ENCODE data around the gene ZC3H12A. TPM values are rescaled to one million over a fixed set of nuclear protein-coding genes. Genes with fewer than 3 reads are reported as not detected.

ZC3H12A gene
- total RNA-seq, 1 donor from 2014 or later: 12.8 TPM

DNA sequence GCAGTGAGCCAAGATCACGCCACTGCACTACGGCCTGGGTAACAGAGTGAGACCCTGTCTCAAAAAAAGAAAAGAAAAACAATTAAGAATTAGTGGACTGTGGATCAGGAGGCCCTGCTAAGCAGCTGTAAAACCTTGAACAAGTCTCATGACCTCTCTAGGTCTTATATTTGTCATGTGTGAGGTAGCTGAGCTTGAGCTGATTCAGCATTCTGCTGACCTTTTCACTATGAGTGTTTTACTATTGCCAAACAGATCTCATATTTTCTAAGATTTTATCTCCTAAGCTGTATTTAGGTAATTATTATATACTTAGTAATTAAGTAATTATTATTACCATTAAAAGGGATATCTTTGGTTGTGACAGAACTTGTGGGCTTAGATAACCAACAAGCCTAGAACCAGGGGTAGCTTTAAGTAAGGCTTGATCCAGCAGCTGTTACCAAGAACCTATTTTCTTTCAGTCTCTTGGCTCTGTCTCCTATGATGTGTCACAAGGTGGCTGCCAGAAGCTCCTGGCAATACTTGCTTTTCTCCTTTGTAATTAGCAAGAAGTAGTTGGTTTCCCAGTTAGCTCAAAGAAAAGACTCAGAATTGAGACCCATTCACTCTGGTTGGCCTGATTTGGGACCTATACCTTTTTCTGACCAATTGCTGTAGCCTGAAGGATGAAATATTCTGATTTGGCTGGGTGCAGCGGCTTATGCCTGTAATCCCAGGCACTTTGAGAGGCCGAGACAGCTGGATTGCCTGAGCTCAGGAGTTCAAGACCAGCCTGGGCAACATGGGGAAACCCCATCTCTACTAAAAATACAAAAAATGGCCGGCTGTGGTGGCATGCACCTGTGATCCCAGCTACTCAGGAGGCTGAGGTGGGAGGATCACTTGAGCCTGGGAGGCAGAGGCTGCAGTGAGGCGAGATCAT, 8.5 kb upstream of the ZC3H12A start:
- intact Hi-C loops (cut with DNase I): no loop called here
- ATAC-seq (no peak), DNase-seq (no peak)
- Histone ChIP-seq H3K4me3 (no peak overlapping the region), H3K27ac (no peak overlapping the region), H3K9me3 (no peaks in the 10 kb centered on the region), H3K27me3 (ENCODE audit: low read depth) (no peaks in the 10 kb centered on the region), H3K4me1 (peaks cover 10% of the 10 kb centered on the region), H3K36me3 (no peaks in the 10 kb centered on the region)
- no peak for TF ChIP-seq CTCF (IDR thresholded peaks at IDR 0.05)

GRCh38 chr1:37468037-37468436, 6.3 kb upstream of the ZC3H12A start:
- H3K27ac ChIP-seq: no peak overlapping the region
- DNase-seq (no peak), ATAC-seq (no peak)
- peaks cover 32% of the 10 kb centered on the region for H3K4me1 ChIP-seq
- H3K36me3 ChIP-seq: no peaks in the 10 kb centered on the region
- no peaks in the 10 kb centered on the region for H3K9me3 ChIP-seq
- H3K4me3 ChIP-seq: no peak overlapping the region
- TF ChIP-seq CTCF (IDR thresholded peaks at IDR 0.05): no peak
- intact Hi-C loops (cut with DNase I): no loop called here
- no peaks in the 10 kb centered on the region for H3K27me3 ChIP-seq (ENCODE audit: low read depth)

DNA sequence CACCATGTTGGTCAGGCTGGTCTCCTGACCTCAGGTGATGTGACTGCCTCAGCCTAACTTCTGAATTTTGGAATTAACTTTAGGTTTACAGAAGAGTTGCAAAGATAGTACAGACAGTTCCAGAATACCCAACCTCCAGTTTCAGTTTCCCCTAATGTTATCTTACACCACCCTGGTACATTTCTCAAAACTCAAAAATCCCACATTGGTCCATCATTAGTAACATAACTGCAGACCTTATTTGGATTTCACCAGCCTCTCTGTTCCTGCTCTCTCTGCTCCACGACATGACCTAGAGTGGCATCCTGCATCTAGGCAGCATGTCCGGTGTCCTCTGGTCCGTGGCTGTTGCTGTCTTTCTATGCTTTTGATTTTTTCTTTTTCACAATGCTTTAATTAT, 5.0 kb upstream of the ZC3H12A start:
- ATAC-seq: no peak
- DNase-seq: no peak
- no peaks in the 10 kb centered on the region for H3K27me3 ChIP-seq (ENCODE audit: low read depth)
- no peaks in the 10 kb centered on the region for H3K9me3 ChIP-seq
- intact Hi-C loops (cut with DNase I): no loop called here
- no peaks in the 10 kb centered on the region for H3K36me3 ChIP-seq
- no peak for TF ChIP-seq CTCF (IDR thresholded peaks at IDR 0.05)
- no peak overlapping the region for H3K27ac ChIP-seq
- H3K4me3 ChIP-seq: no peak overlapping the region
- peaks cover 41% of the 10 kb centered on the region for H3K4me1 ChIP-seq

- Histone ChIP-seq H3K4me3 (peak overlapping the region; percentile 32), H3K9me3 (no peaks in the 10 kb centered on the region), H3K4me1 (peaks cover 49% of the 10 kb centered on the region), H3K27me3 (ENCODE audit: low read depth) (no peaks in the 10 kb centered on the region), H3K36me3 (peaks cover 2% of the 10 kb centered on the region), H3K27ac (peak overlapping the region; percentile 96)
- DNase-seq: peak; percentile 77
- intact Hi-C loops (cut with DNase I): no loop called here
- peak; percentile 64 to 67 for ATAC-seq
- TF ChIP-seq CTCF (IDR thresholded peaks at IDR 0.05): no peak
These were observed 2.8 kb upstream of the ZC3H12A start for GRCh38 chr1:37471345-37472231.

DNA sequence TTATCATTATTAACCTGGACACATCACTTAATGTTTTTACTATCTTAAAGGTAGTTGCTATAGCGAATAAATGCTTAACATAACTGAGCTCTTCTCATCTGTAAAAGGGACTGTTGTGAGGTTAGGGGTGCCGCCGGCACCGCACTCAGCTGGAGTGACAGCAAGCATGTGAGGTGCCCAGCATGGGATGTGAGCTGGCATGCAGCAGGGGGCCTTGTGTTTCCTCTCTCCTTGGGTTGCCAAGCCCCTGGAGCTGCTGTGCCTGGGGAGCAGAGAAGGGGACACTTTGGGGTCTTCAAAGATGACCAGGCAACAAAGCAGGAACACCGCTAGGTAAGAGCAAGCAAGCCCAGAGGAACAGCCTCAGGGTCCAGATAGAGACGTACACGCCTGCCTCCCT, 2.1 kb upstream of the ZC3H12A start:
- Histone ChIP-seq H3K9me3 (no peaks in the 10 kb centered on the region), H3K4me3 (no peak overlapping the region), H3K4me1 (peaks cover 56% of the 10 kb centered on the region), H3K27me3 (ENCODE audit: low read depth) (no peaks in the 10 kb centered on the region), H3K36me3 (peaks cover 9% of the 10 kb centered on the region), H3K27ac (peak overlapping the region; percentile 96)
- no peak for DNase-seq
- TF ChIP-seq CTCF (IDR thresholded peaks at IDR 0.05): no peak
- intact Hi-C loops (cut with DNase I): no loop called here
- no peak for ATAC-seq

All from lower lobe of right lung (tissue), 2 donors.